NCI-H2171 (cell line): ENCODE data around the gene ME1.
"Not testable (repeated sequence)": the region's sequence is repeated elsewhere in the genome, so short reads cannot be mapped to it uniquely, and the experiment has no call there.

Experiments
- DNase-seq: peaks from one replicate; lab custom pipeline; 2025; lab: John Stamatoyannopoulos, UW

ME1 gene

GRCh38 chr6:83431545-83432155, 799 bp upstream of the ME1 start:
- no peak for DNase-seq

DNA sequence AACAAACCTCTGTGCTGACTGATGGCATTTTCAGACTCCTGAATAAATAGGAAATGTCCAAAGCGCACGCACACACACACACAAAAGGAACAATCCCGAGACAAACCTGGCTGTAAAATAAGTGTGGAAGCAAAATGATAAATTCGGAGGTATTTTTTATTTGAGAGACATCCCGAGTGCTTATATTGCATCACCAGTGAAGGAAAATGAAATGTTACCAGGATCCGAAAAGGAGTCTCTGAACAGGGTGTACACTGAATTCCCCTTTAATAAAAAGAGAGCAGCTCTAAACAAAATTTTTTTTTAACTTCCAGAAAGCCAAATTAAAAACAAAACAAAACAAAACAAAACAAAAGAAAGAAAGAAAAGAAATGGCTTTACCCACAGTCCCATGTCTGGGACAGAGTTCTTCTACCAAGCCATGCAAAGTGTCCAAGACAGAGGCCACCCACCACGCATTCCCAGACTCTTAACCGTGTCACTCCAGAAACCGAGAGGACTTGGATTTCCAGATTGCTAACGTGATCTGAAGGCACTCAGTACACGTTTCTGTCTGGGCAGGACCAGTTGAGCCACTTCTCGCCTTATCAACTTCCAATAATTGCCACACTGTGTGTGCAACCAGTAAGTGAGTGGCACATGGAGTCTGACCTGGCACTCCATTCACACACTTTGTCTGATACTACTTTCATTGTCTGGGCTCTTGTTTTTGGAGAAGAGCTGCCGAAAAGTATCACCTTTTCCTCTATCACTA, 817 bp downstream of the ME1 start:
- DNase-seq = no peak

DNA sequence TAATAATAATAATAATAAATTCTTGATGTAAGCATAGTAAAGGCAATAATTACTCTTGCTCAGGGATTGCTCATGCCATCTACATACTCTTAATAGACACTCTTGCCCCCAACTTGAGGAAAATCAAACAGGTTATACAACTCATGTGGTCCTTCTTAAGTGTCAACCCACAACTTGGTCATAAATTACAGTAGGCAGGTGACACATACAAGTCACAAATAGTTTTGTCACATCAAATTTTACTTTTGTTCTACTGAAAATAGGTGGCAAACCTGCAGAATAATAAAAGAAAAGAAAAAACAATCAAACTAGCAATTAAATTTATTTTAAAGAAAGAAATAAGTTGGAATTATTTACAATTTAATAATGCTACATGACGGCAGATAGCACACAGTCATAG, 1.6 kb downstream of the ME1 start:
- no peak for DNase-seq

GRCh38 chr6:83424392-83425018, 6.3 kb downstream of the ME1 start:
- no peak for DNase-seq

DNA sequence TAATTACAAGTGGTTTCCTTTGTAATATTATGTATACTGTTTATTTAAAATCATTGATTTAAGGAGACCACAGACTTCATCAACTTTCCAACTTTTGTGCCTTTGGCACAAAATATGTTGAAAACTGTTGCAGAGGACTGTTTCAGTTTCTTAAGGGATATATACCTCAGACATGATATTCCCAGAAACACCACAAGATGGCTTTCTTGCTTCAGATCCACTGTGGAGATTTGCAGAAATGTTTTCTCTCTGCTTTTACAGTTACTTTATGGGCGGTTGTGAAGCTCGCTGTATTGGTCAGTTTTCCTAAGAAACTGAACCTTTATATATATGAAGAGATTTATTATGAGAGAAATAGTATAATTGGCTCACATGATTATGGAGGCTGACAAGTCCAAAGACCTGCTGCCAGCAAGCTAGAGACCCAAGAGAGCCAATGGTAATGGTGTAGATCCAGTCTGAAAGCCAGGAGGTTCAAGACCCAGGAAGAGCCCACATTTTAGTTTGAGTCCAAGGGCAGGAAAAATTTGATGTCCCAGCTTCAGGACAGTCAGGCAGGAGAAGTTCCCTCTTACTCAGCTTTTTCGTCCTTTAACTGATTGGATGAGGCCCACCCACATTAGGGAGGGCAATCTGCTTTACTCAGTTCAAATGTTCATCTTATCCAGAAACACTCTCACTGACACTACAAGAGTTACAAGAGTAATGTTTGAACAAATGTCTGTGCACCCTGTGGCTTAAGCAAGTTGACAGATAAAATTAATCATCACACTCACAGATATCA, 12.8 kb downstream of the ME1 start:
- DNase-seq = peak; percentile 25

GRCh38 chr6:83413068-83413467, 17.8 kb downstream of the ME1 start:
- no peak for DNase-seq

- DNase-seq = no peak
Observed at GRCh38 chr6:83411731-83412130, 19.1 kb downstream of the ME1 start.

DNA sequence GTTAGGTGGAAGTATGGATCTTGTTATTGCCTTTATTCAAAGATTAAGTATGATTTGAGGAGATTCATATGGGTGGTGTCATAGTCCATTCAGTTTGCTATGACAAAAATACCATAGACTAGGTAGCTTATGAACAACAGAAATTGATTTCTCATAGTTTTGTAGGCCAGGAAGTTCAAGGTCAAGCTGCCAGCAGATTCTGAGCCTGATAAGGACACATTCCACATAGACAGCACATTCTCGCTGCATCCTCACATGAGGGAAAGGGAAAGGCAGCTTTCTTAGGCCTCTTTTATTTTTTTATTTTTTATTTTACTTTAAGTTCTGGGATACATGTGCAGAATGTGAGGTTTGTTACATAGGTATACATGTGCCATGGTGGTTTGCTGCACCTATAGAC, 27.7 kb downstream of the ME1 start:
- no peak for DNase-seq

DNA sequence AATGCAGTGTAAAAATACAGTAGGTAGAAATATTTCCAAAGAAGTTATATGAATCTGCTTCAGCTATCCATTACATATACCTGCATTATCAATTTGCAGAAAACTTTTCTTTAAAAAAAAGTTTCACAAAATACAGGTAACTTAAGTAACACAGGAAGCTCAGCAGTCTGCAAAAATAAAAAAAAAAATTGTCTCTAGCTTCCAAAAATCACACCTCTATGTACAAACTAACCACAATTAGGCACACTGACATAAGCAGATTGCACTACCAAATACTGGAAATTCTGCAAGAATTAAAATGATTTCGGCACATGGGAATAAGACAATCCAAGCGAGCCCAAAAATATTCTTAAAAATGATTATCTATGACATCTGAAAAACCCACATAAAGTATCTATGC, 41.2 kb downstream of the ME1 start:
- no peak for DNase-seq

- DNase-seq = no peak
Observed at GRCh38 chr6:83385473-83385872, 45.4 kb downstream of the ME1 start.

GRCh38 chr6:83384751-83385150, 46.1 kb downstream of the ME1 start:
- no peak for DNase-seq

- DNase-seq = no peak
Observed at GRCh38 chr6:83381949-83382348, 48.9 kb downstream of the ME1 start.

DNA sequence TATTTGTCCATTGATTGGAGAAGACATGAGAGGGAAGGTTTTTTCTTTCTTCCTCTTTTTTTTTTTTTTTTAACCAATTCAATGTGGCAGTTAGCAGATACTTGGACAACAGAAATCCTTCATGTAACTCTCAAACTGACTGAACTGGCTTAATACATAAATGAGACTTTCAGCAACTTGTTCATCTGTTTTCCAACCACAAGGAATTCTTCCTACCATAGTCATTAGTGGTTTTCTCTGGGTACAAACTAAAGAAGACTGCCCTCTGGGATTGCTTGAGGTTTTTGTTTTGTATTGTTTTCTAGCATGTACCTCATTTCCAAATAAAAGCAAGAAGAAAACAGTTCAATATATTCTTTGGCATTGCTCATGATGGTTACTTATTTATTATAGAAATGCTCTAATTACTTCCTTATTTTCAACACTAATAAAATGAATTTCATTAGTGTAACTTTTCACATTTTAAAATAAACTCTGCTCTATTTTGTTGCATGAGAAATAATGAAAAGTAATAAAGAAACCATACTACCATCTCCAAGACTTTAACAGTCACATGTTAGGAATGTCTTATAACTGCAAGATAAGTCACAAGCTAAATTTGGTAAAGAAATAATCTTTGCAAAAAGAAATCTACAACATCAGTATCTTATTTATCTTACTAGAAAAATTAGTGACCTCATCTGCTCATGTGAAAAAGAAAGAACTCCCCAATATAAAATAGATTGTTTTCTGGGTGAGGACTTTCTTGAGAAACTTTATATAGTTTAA, 52.0 kb downstream of the ME1 start:
- DNase-seq = no peak

DNA sequence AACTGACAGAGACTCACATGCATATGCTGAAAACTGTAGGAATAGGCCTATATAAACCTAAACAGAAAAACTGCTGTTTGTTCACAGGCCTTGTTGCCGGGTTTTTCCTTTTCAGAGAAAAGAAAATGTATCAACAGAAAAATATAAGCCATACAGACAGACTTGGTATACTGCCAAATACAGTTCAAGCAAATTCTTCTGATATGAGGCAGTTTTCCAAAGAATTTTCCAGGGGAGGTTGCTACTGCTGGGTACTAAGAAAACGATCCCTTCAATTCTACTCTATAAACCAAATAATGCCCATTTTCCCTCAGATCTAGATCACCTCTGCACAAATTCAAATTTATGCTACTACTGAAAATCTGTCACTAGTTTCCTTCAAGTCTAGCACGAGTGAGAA, 59.4 kb downstream of the ME1 start:
- no peak for DNase-seq

DNA sequence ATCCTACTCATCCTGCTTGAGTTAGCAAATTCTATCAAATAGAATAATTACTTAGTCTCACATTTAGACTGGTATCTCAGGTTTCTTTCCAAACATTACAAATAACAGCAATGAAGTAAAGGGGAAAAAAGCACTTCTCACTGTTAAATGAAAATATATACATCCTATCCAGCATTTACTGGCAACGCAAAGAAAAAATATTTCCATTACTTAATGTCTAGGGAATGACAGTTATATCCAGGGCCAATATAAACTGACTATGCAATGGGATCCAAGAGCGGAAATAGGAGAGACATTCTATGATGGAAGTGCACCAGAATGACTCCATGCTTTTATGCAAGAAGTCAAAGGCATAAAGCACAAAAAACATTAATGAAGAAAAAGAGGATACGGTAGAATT, 60.3 kb downstream of the ME1 start:
- DNase-seq = no peak

DNA sequence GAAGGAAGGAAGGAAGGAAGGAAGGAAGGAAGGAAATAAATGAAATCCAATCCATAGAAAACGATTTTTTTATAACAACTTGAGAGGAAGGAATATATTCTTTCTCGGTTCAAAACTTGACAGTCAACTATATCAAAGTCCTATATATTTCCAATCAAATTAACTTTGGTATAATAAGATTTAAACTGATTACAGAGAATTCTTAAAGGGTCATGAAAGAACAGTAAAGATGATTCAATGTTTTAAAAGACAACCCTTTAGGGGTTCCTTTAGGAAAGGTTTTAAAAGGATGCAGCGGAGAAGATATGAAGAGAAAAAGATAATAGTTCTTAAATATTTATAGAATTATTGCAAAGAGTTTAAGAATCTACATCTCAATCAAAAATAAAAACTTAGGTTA, 61.2 kb downstream of the ME1 start:
- no peak for DNase-seq

- no peak for DNase-seq
Observed at GRCh38 chr6:83368577-83368976, 62.3 kb downstream of the ME1 start.

GRCh38 chr6:83367104-83367503, 63.7 kb downstream of the ME1 start:
- DNase-seq = no peak

GRCh38 chr6:83365931-83366330, 64.9 kb downstream of the ME1 start:
- DNase-seq = no peak

DNA sequence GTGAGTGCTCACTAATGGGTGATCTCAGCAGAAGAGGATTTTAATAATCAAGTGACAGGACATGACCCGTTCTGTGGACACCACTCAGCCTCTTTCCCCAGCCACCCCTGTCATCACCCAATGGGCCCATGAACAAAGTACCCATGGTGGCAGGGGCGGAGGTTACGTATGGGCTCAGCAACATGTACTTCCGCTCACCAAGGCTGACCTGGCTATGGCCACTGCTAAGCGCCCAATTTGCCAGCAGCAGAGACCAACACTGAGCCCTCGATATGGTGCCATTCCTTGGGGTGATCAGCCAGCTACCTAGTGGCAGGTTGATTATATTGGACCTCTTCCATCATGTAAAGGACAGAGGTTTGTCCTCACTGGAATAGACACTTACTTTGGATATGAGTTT, 68.5 kb downstream of the ME1 start:
- DNase-seq = not testable (repeated sequence)

GRCh38 chr6:83359638-83360037, 71.2 kb downstream of the ME1 start:
- DNase-seq = no peak

DNA sequence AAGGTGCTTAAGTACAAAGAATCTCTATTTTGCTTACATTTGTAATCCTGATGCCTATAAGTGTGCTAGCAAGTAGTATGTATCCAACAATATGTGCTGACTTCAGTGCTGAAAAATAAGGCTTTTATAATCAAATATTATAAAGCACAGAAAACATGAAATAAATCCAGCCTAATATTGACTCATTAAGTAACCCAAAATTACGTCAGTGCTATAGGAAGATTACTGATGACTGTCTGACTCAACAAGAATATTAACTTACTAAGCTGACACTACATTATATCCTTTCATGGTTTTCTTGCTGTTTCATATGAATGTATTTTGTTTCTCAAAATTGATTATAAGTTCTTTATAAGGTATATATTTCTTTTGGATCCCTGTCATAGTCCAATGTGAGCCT, 76.1 kb downstream of the ME1 start:
- no peak for DNase-seq
